ENCODE data around the gene CEACAM19. TPM values are rescaled to one million over a fixed set of nuclear protein-coding genes. Genes with fewer than 3 reads are reported as not detected.
"Not testable (repeated sequence)": the region's sequence is repeated elsewhere in the genome, so short reads cannot be mapped to it uniquely, and the experiment has no call there.

The CEACAM19 gene
- total RNA-seq, 4 donors from 2014 or later: 2.5 to 5.1 (median 3.7) TPM

GRCh38 chr19:44712864-44713515 is 41.7 kb downstream of the CEACAM19 start:
- Histone ChIP-seq H3K4me1 (peaks cover 0 to 13% (median 4%) of the 10 kb centered on the region in 4 donors), H3K4me3 (no peak overlapping the region), H3K27ac (replicated peaks in 1 of 4) (no peak overlapping the region), H3K27me3 (no peaks in the 10 kb centered on the region), H3K36me3 (no peaks in the 10 kb centered on the region), H3K9me3 (peaks cover 0 to 8% (median 3%) of the 10 kb centered on the region in 4 donors)
- no peak for DNase-seq (ENCODE audit: extremely low spot score)
- no peak for TF ChIP-seq POLR2AphosphoS5 (IDR thresholded peaks at IDR 0.05)
- TF ChIP-seq POLR2A (IDR thresholded peaks at IDR 0.05; ENCODE audit: low read depth): no peak
- no peak for TF ChIP-seq EP300 (IDR thresholded peaks at IDR 0.05)
- TF ChIP-seq CTCF (IDR thresholded peaks at IDR 0.05): no peak
- intact Hi-C loops (cut with DNase I): no loop called here
- WGBS: 42% methylated on average over 4 of the region's 4 CpGs

GRCh38 chr19:44714597-44715169 is 43.4 kb downstream of the CEACAM19 start:
- 57% methylated on average over 2 of the region's 2 CpGs for WGBS
- Histone ChIP-seq H3K36me3 (no peaks in the 10 kb centered on the region), H3K27ac (replicated peaks in 1 of 4) (no peak overlapping the region), H3K27me3 (no peaks in the 10 kb centered on the region), H3K4me1 (peaks cover 14 to 29% (median 21%) of the 10 kb centered on the region in 4 donors), H3K4me3 (no peak overlapping the region), H3K9me3 (peaks cover 0 to 8% (median 3%) of the 10 kb centered on the region in 4 donors)
- no peak for DNase-seq (ENCODE audit: extremely low spot score)
- intact Hi-C loops (cut with DNase I): no loop called here
- no peak for TF ChIP-seq POLR2AphosphoS5 (IDR thresholded peaks at IDR 0.05)
- TF ChIP-seq POLR2A (IDR thresholded peaks at IDR 0.05; ENCODE audit: low read depth): no peak
- TF ChIP-seq EP300 (IDR thresholded peaks at IDR 0.05): no peak
- no peak for TF ChIP-seq CTCF (IDR thresholded peaks at IDR 0.05)

- H3K9me3 ChIP-seq: peaks cover 0 to 8% (median 3%) of the 10 kb centered on the region in 4 donors
- no peaks in the 10 kb centered on the region for H3K36me3 ChIP-seq
- WGBS: 78% methylated on average over 6 of the region's 6 CpGs
- no peaks in the 10 kb centered on the region for H3K27me3 ChIP-seq
- no peak for TF ChIP-seq POLR2AphosphoS5 (IDR thresholded peaks at IDR 0.05)
- TF ChIP-seq CTCF (IDR thresholded peaks at IDR 0.05): no peak
- no peak for TF ChIP-seq POLR2A (IDR thresholded peaks at IDR 0.05; ENCODE audit: low read depth)
- TF ChIP-seq EP300 (IDR thresholded peaks at IDR 0.05): no peak
- no peak overlapping the region for H3K4me3 ChIP-seq
- no peak for DNase-seq (ENCODE audit: extremely low spot score)
- intact Hi-C loops (cut with DNase I): no loop called here
- H3K27ac ChIP-seq (replicated peaks in 1 of 4): peak overlapping the region; percentile 83 to 88 (median 84)
- H3K4me1 ChIP-seq: peaks cover 16 to 38% (median 27%) of the 10 kb centered on the region in 4 donors
These were observed 46.3 kb downstream of the CEACAM19 start for GRCh38 chr19:44717603-44718002.

- Histone ChIP-seq H3K27me3 (no peaks in the 10 kb centered on the region), H3K9me3 (peaks cover 0 to 8% (median 3%) of the 10 kb centered on the region in 4 donors), H3K27ac (replicated peaks in 1 of 4) (peak overlapping the region; percentile 83 to 88 (median 84)), H3K4me3 (peak overlapping the region; percentile 24 to 41 (median 38)), H3K36me3 (no peaks in the 10 kb centered on the region), H3K4me1 (peaks cover 22 to 47% (median 32%) of the 10 kb centered on the region in 4 donors)
- no peak for TF ChIP-seq EP300 (IDR thresholded peaks at IDR 0.05)
- TF ChIP-seq POLR2AphosphoS5 (IDR thresholded peaks at IDR 0.05): peak in 1 of 2 donors; percentile 40
- intact Hi-C loops (cut with DNase I): no loop called here
- WGBS: 23% methylated on average over 9 of the region's 11 CpGs
- DNase-seq (ENCODE audit: extremely low spot score): no peak
These were observed 47.4 kb downstream of the CEACAM19 start for GRCh38 chr19:44718441-44719261.

GRCh38 chr19:44719262-44719701 is 48.0 kb downstream of the CEACAM19 start:
- TF ChIP-seq CTCF (IDR thresholded peaks at IDR 0.05): no peak
- TF ChIP-seq POLR2AphosphoS5 (IDR thresholded peaks at IDR 0.05): no peak
- no peak for TF ChIP-seq POLR2A (IDR thresholded peaks at IDR 0.05; ENCODE audit: low read depth)
- TF ChIP-seq EP300 (IDR thresholded peaks at IDR 0.05): no peak
- WGBS: 69% methylated on average over 8 of the region's 8 CpGs
- intact Hi-C loops (cut with DNase I): no loop called here
- Histone ChIP-seq H3K4me3 (no peak overlapping the region), H3K9me3 (peaks cover 0 to 8% (median 3%) of the 10 kb centered on the region in 4 donors), H3K27me3 (no peaks in the 10 kb centered on the region), H3K27ac (replicated peaks in 1 of 4) (peak overlapping the region; percentile 83 to 88 (median 84)), H3K36me3 (no peaks in the 10 kb centered on the region), H3K4me1 (peaks cover 29 to 53% (median 39%) of the 10 kb centered on the region in 4 donors)
- no peak for DNase-seq (ENCODE audit: extremely low spot score)

- intact Hi-C loops (cut with DNase I): loop anchor here (5.0 kb wide), 1 partner anchor 33 kb away; no protein-coding TSS in a partner anchor
- 93% methylated on average over 9 of the region's 9 CpGs for WGBS
- not testable (repeated sequence) for H3K9me3 ChIP-seq; H3K27me3 ChIP-seq; DNase-seq (ENCODE audit: extremely low spot score); H3K36me3 ChIP-seq; H3K27ac ChIP-seq (replicated peaks in 1 of 4); H3K4me3 ChIP-seq
- H3K4me1 ChIP-seq: peaks cover 38 to 64% (median 50%) of the 10 kb centered on the region in 4 donors
These were observed 49.1 kb downstream of the CEACAM19 start for GRCh38 chr19:44720396-44720795.
